DOHH2 (cell line): ENCODE measurements around the gene C19orf18.

Source experiments
- H3F3A ChIP-seq: fragments of 200-600 bp; sonication (generic), shearing (Covaris generic); 2 replicates; pipeline ENCODE4 v1.6.0; 2016; ENCODE audit warnings: antibody characterized with exemption, mild to moderate bottlenecking; ENCODE audit not compliant: control insufficient read depth, insufficient read depth
- H3K27ac ChIP-seq: fragments of 200-600 bp; sonication (generic); 2 replicates; pipeline ENCODE4 v1.5.1; 2014; ENCODE audit warnings: low read depth, mild to moderate bottlenecking, low read length, moderate library complexity
- H3K27me3 ChIP-seq: fragments of 200-600 bp; sonication (generic); 2 replicates; pipeline ENCODE4 v1.6.1; 2014; ENCODE audit warnings: mild to moderate bottlenecking, low read length, mixed read lengths; ENCODE audit not compliant: control insufficient read depth
- H3K36me3 ChIP-seq: fragments of 200-600 bp; sonication (generic); 2 replicates; pipeline ENCODE4 v1.6.1; 2014; ENCODE audit warnings: mild to moderate bottlenecking, low read length, moderate library complexity, mixed read lengths; ENCODE audit not compliant: control insufficient read depth
- H3K4me1 ChIP-seq: fragments of 200-600 bp; sonication (generic); 2 replicates; pipeline ENCODE4 v1.6.1; 2014; ENCODE audit warnings: mild to moderate bottlenecking, low read length, mixed read lengths; ENCODE audit not compliant: control insufficient read depth
- H3K4me2 ChIP-seq: fragments of 200-600 bp; sonication (generic); 2 replicates; pipeline ENCODE4 v1.6.0; 2014; ENCODE audit warnings: mild to moderate bottlenecking, low read length, moderate library complexity
- H3K4me3 ChIP-seq: fragments of 200-600 bp; sonication (generic); 2 replicates; pipeline ENCODE4 v1.5.1; 2014; ENCODE audit warnings: mild to moderate bottlenecking, low read length, mixed read lengths
- H3K79me2 ChIP-seq: fragments of 200-600 bp; sonication (generic); 2 replicates; pipeline ENCODE4 v1.6.1; 2014; ENCODE audit warnings: mild to moderate bottlenecking, low read length, mixed read lengths; ENCODE audit not compliant: control insufficient read depth
- H3K9me2 ChIP-seq: fragments of 200-600 bp; sonication (generic); replicated peaks from 2 replicates; pipeline ENCODE4 v1.6.1; 2014; ENCODE audit warnings: mild to moderate bottlenecking, low read length, mixed read lengths; ENCODE audit not compliant: control insufficient read depth
- H3K9me3 ChIP-seq: fragments of 200-600 bp; sonication (generic); 2 replicates; pipeline ENCODE4 v1.6.1; 2014; ENCODE audit warnings: antibody characterized with exemption, low read length, mixed read lengths; ENCODE audit not compliant: control insufficient read depth, insufficient read depth
- H4K20me1 ChIP-seq: fragments of 200-600 bp; sonication (generic); 2 replicates; pipeline ENCODE4 v1.6.0; 2014; ENCODE audit warnings: low read depth, mild to moderate bottlenecking, antibody characterized with exemption, low read length, moderate library complexity; ENCODE audit not compliant: control insufficient read depth, insufficient read depth
- EZH2phosphoT487 ChIP-seq: fragments of 200-600 bp; sonication (generic); IDR thresholded peaks from 2 replicates; pipeline ENCODE4 v1.6.1; 2017; ENCODE audit warnings: borderline replicate concordance, mild to moderate bottlenecking, antibody characterized with exemption, low read length, moderate library complexity, mixed read lengths
- TF ChIP-seq, protein P1 (sequence below): fragments of 200-600 bp; sonication (generic); IDR thresholded peaks from one replicate; pipeline ENCODE4 v1.5.1; 2014; ENCODE audit warnings: antibody characterized with exemption, mild to moderate bottlenecking, low read depth, low read length; ENCODE audit not compliant: poor library complexity, severe bottlenecking

C19orf18 gene

DNA sequence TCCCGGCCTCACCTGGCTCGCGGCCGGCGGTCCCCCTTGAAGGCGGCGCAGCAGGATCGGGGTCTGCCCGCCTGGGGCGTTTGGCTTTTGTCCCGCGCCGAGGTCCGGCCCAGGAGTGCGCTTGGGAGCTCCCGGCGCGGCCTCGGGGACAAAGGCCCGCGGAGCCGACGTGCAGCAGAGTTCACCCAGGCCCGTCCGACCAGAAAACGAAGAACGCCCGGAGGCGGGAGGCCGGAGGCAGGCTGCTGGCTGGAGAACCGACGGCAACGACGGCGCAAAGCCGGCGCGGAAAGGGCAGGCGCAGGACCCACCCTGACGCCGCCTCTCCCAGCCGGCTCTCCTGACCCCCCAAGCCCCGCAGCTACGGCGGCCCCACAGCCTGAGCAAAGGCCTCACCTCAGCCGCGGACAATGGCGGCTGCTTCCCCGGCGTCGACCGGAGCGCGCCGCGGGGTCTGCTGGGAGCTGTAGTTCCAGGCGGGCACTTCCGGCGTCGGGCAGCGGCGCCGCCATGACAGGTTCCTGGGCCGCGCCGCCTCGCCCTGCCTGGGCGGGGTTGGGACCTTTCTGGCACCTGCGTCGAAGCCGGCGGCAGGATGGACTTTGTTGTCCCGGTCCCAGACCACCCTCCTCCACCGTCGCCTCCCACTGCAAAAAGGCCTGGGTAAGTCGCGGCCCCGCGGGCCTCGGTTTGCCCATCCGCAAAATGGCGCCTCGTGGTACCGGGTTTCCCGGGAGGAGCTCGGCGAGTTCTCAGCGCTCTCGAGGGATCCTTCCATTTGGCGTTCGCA lies 28.2 kb upstream of the C19orf18 start, which contains the start of gene ZNF606:
TSS of gene ZNF606 (minus strand) at position 437 of the 790 bp plus-strand sequence. CDS start 1,501 bp downstream, outside the sequence.
- Histone ChIP-seq H3K27me3 (no peaks in the 10 kb centered on the region), H3K79me2 (no peaks in the 10 kb centered on the region), H3K36me3 (peaks cover 12% of the 10 kb centered on the region), H3K27ac (no peak within 1 kb of the TSS), H3K4me1 (peaks cover 14% of the 10 kb centered on the region), H3K9me3 (peaks cover 64% of the 10 kb centered on the region), H3K4me3 (peak within 1 kb of the TSS; percentile 78), H3K4me2 (peak within 1 kb of the TSS; percentile 67), H4K20me1 (no peaks in the 10 kb centered on the region), H3K9me2 (no peaks in the 10 kb centered on the region), H3F3A (peaks cover 3% of the 10 kb centered on the region; the same call in 1 of the 2 replicates)
- TF ChIP-seq, protein P1, sequence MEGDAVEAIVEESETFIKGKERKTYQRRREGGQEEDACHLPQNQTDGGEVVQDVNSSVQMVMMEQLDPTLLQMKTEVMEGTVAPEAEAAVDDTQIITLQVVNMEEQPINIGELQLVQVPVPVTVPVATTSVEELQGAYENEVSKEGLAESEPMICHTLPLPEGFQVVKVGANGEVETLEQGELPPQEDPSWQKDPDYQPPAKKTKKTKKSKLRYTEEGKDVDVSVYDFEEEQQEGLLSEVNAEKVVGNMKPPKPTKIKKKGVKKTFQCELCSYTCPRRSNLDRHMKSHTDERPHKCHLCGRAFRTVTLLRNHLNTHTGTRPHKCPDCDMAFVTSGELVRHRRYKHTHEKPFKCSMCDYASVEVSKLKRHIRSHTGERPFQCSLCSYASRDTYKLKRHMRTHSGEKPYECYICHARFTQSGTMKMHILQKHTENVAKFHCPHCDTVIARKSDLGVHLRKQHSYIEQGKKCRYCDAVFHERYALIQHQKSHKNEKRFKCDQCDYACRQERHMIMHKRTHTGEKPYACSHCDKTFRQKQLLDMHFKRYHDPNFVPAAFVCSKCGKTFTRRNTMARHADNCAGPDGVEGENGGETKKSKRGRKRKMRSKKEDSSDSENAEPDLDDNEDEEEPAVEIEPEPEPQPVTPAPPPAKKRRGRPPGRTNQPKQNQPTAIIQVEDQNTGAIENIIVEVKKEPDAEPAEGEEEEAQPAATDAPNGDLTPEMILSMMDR = no peak
- TF ChIP-seq EZH2phosphoT487 = no peak

DNA sequence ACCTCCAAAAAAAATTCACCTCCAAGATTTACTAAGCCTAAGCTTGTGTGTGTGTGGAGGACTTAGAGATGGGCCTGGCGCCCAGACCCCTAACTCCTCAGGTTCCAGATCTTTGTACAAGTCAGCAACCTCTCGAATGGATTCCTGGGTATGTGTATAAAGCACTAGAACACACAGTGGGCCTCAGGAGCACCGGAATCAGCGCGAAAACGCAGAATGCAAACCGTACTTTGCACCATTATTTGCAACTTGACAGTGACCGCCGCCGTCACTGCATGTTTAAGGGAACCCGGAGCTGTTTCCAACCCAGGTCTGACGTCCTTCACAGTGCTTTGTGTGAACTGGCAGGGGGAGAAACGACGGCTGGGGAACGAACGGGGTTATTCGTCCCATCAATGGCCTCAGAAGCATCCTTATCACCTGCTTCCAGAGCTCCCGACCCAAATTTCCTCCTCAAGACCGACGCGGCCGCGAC lies 27.6 kb upstream of the C19orf18 start:
- TF ChIP-seq, protein P1 = no peak
- no peak for TF ChIP-seq EZH2phosphoT487
- Histone ChIP-seq H4K20me1 (no peaks in the 10 kb centered on the region), H3K9me3 (peaks cover 60% of the 10 kb centered on the region), H3K79me2 (no peaks in the 10 kb centered on the region), H3K4me1 (peaks cover 14% of the 10 kb centered on the region), H3K36me3 (peaks cover 12% of the 10 kb centered on the region), H3F3A (peaks cover 3% of the 10 kb centered on the region; the same call in 1 of the 2 replicates), H3K9me2 (no peaks in the 10 kb centered on the region), H3K27me3 (no peaks in the 10 kb centered on the region), H3K4me3 (peak overlapping the region; percentile 78), H3K27ac (no peak overlapping the region), H3K4me2 (peak overlapping the region; percentile 67)

DNA sequence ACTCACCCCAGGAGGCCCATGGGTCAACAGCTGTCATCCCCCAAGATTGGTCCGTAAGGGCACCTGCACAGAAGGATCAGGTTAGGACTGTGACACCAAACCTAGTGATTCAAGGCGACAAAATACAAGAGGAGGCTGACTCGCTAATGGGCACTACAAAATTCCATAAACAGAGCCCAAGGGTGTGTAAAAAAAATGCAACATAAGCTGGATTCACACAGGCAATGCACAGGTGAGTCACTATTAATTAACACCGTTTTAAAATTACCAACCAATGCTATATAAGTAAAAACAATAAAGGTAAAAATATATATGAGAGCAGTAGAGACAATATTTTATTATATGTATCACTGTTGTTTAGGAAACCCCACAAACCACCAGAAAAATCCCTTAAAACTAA lies 26.3 kb upstream of the C19orf18 start:
- H3K4me3 ChIP-seq = no peak overlapping the region
- peaks cover 57% of the 10 kb centered on the region for H3K9me3 ChIP-seq
- no peaks in the 10 kb centered on the region for H3K79me2 ChIP-seq

More for the DNA sequence above, 26.3 kb upstream of the C19orf18 start:
- no peak for TF ChIP-seq EZH2phosphoT487
- TF ChIP-seq, protein P1 = no peak
- no peak overlapping the region for H3K4me2 ChIP-seq
- no peaks in the 10 kb centered on the region for H3K27me3 ChIP-seq
- peaks cover 14% of the 10 kb centered on the region for H3K4me1 ChIP-seq
- peaks cover 12% of the 10 kb centered on the region for H3K36me3 ChIP-seq
- H3F3A ChIP-seq = peaks cover 3% of the 10 kb centered on the region; the same call in 1 of the 2 replicates
- no peak overlapping the region for H3K27ac ChIP-seq
- no peaks in the 10 kb centered on the region for H4K20me1 ChIP-seq
- H3K9me2 ChIP-seq = no peaks in the 10 kb centered on the region
